Stimulated activated CD8-positive, alpha-beta memory T cell treated with anti-CD3 and anti-CD28 coated beads, Interleukin-7, amount 100 ng/mL, for 1 hour (primary cell): ENCODE data around the gene AP3B2.
"Not testable (repeated sequence)": the region's sequence is repeated elsewhere in the genome, so short reads cannot be mapped to it uniquely, and the experiment has no call there.

Experiments
- DNase-seq, 2 donors: peaks; one replicate each; pipeline ENCODE4 v3.0.0-alpha.2; 2020; ENCODE audit warnings: low read depth in 2 of 2

The AP3B2 gene, protein sequence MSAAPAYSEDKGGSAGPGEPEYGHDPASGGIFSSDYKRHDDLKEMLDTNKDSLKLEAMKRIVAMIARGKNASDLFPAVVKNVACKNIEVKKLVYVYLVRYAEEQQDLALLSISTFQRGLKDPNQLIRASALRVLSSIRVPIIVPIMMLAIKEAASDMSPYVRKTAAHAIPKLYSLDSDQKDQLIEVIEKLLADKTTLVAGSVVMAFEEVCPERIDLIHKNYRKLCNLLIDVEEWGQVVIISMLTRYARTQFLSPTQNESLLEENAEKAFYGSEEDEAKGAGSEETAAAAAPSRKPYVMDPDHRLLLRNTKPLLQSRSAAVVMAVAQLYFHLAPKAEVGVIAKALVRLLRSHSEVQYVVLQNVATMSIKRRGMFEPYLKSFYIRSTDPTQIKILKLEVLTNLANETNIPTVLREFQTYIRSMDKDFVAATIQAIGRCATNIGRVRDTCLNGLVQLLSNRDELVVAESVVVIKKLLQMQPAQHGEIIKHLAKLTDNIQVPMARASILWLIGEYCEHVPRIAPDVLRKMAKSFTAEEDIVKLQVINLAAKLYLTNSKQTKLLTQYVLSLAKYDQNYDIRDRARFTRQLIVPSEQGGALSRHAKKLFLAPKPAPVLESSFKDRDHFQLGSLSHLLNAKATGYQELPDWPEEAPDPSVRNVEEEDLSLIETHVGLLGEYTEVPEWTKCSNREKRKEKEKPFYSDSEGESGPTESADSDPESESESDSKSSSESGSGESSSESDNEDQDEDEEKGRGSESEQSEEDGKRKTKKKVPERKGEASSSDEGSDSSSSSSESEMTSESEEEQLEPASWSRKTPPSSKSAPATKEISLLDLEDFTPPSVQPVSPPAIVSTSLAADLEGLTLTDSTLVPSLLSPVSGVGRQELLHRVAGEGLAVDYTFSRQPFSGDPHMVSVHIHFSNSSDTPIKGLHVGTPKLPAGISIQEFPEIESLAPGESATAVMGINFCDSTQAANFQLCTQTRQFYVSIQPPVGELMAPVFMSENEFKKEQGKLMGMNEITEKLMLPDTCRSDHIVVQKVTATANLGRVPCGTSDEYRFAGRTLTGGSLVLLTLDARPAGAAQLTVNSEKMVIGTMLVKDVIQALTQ

DNA sequence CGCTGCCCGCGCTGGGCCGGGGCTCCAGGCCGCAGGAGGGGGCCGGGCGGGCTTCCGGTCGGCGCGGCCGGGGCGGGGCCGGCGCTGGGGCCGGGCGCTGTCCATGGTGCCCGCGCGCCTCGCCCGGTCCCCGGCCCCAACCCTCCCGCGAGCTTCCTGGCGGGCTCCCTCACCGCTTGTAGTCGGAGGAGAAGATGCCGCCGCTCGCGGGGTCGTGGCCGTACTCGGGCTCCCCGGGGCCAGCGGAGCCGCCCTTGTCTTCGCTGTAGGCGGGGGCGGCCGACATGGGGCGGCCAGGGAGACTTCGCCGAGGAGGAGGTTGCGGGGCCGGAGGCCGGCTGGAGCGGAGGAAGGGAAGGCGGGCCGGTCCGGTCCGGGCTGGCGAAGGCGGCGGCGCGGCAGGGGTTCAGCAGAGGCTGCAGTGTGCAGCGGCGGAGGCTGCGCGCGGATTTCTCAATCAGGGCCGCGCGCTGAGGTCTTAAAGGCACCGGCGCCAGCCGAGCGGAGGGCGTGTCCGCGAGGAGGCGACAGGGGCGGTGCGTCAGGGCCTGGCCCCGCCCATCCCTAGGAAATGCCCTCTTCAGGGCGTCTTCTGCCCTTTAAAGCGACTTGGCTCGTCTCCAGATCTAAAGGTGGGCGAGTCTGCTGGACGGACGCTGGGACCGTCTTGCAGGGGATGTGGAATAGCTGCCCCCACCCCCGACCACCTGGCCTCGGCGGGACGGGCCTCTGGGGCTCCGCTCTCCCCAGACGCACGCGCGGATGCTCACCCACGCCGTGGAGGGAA, at the start of gene AP3B2:
AP3B2 (minus strand) TSS at position 455 of the 787 bp plus-strand sequence; CDS start at position 286, 169 bp downstream.
- peak; percentile 31 to 43 for DNase-seq

DNA sequence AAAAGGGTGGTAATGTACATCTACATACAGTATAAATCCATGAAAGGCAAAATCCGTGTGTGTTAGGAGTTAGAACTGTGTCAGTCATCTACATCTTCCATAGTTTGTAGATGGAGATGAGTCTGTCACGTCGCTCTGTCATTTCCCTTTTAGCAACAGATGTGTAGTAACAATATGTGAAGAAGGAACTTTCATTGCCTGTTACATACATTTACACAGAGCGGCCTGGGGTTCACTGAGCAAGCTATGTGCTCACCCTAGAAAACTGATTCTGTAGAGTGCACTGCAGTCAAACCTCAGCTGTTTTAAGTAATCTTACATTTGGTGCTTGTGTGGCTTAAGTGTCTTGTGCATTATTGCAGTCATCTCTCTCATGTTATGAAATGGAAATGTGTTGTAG, 41.6 kb upstream of the AP3B2 start:
- no peak for DNase-seq

DNA sequence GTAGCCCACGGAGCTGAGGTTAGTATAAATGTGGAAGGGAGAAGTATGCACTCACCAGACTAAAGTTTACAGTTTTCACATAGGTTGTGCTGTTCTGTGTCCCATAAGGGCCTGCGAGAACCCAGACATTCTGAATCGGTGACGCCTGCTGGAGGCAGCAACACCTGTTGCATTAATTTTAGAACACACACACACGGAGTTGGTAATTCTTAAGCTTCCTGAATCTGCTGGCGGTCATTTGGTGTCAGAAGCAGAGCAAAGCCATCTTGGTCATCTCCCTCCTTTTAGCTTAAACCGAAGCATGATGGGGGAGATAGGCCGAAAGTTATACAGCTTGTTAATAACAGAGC, 41.1 kb upstream of the AP3B2 start:
- no peak for DNase-seq

DNA sequence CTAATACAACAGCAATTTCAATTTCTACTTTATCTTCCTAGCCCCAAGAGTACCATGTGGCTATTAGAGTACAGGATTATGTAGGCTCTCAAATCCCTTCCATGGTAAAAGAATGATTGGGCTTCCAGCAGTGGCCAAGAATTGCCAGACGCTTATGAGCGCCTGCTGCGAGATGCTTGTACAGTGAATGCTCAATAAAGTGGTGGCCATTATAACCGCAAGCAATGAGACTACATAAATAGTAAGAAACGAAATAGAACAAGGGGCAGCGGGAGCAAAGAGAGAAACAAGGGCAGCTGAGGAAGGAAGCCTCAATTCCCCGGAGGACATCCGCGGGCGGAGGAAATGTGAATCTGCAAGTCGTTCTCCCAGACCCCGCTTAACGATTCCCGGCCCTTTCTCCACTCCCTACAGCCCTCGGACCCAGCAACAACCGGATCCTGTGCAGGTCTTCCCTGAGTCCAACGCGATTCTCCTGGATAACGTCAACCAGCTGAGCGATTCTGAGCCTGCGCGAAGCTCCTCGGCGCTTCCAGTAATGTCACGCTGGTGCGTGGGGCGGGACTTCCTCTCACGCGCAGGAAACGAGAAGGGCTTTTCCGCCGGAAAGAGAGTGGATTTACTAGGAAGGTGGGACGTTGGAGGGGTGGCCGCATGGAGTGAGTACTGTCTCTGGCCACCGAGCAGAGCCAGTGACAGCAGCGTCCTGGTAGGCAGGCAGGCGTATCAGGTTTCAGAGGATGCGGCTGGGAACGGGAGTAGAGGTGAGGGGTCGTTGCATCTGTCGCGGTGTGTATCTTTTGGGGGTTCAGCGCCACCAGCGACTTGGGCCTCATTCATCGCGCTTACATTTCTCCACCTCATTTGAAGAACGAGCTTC, 40.5 kb upstream of the AP3B2 start:
- DNase-seq: peak; percentile 61 to 69

DNA sequence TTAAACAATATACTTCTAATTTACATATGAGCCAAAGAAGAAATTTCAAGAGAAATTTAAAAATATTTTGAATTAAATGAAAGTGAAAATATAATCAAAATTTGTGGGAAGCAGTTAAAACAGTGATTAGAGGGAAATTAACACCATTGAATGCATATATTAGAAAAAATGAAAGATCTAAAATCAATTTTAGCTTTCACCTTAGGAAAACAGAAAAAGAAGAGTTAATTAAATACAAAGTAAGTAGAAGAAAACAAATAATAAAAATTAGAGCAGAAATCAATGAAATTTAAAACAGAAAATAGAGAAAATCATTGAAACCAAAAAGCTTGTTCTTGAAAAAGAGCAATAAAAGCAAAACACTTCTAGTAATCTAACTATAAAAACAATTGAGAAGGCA, 38.6 kb upstream of the AP3B2 start:
- no peak for DNase-seq

DNA sequence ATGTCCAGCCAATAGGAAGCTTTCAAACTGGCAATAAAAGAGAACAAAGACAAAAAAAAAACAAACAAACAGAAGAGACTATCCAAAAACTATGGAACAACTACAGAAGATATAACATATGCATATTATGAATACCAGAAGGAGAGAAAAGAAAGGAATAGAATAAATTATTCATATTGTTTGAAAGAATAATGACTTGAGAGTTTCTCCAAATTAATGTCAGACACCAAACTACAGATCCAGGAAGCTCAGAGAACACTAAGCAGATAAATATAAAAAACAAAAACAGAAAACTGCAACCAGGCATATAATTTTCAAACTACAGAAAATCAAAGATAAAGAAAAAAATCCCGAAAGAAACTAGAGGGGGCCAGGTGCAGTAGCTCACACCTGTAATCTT, 34.1 kb upstream of the AP3B2 start:
- no peak for DNase-seq

DNA sequence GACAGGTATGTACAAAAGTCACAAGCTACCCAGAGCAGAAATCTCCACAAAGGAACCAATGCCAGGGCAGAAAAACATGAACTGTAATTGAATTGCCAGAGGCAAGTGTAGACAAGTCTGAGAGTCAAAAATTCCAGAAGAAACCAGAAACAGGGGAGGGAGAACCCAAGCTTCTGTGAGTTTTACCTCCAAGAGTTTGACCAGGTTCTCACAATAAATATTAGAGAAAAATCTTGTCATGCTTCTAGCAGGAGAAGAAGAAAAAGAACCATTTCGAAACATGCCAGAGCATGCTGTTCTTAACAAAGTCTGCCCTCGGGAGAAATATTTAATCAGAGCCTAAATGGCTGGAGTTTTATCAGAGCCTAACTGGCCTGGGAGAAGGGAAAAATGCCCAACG, 32.5 kb upstream of the AP3B2 start:
- no peak for DNase-seq

DNA sequence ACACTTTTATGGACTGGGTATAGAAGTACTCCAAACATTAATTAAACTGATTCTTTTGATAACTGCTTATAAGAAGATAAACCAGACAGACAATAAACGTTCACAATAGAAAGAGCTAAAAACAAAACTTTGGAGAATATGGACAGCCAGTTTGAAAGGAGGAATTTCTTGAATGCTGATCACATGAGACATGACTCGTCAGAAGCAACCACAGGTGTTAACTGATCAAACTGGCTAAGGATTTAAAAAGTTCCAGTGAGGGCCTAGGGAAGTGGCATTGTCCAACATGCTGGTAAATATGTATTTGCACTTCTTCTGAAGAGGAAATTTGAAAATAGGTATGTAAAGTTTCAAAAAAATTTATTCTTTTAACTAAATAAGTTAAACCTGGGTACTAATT, 29.4 kb upstream of the AP3B2 start:
- no peak for DNase-seq

DNA sequence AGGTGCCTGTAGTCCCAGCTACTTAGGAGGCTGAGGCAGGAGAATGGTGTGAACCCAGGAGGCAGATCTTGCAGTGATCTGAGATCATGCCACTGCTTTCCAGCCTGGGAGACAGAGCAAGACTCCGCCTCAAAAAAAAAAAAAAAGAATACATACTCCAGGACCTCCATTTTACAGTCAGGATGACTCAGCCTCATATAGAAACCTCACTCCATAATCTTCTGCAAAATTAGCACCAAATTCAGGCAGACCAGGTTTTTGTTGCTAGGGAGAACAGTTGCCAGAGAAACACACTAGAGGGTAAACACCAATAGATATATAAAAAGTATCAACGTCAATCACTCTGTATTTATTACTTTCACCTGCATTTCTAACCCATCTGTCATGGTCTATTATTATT, 28.3 kb upstream of the AP3B2 start:
- DNase-seq: no peak

DNA sequence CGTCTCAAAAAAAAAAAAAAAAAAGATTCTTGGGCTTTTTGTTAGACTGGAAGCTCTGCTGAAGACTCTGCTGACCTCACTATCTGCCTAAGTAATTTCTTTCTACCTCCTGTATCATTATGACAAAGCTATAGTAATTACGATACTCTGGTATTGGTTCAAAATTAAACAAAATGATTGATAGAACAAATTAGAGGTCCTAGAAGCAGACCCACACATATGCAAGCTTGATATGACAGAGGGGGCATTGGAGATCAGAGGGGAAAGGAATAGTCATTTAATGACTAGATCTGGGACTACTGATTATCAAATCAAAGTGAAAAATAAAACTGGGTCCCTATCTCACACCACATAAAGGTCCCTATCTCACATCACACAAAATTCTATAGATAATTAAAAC, 21.9 kb upstream of the AP3B2 start:
- DNase-seq: no peak

DNA sequence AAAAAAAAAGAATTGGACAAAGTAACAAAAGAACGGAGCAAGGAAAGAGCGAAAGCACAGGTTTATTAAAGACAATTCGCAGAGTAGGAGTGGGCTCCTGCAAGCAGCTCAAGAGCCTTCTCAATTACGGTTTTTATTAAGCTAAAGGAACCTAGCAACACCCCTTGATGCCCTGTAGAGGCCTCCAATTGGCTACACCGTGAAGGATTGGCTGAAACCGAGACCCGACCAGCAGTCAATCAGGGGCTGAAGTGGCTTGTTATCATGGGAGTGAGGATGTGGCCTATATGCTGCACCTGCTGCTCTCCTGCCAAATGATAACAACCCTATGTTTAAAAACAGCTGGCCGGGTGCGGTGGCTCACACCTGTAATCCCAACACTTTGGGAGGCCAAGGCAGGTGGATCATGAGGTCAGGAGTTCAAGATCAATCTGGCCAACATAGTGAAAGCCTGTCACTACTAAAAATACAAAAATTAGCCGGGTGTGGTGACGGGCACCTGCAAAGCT, 20.4 kb upstream of the AP3B2 start:
- DNase-seq: no peak

DNA sequence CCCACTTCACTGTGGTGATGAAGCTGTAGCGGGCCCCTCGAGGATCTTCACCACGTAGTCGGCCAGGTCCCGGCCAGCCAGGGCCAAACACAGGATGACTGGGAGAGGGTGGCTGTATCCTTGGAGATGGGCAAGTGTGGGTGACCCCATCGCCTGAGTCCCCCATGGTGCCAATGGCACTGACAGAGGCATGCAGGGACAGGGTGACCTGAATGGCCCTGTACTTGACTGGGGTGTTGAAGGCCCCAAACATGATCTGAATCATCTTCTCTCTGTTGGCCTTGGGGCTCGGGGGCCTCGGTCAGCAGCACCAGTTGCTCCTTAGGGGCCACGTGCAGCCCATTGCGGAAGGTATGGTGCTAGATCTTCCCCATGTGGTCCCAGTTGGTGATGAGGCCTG, 17.1 kb upstream of the AP3B2 start:
- DNase-seq: no peak

DNA sequence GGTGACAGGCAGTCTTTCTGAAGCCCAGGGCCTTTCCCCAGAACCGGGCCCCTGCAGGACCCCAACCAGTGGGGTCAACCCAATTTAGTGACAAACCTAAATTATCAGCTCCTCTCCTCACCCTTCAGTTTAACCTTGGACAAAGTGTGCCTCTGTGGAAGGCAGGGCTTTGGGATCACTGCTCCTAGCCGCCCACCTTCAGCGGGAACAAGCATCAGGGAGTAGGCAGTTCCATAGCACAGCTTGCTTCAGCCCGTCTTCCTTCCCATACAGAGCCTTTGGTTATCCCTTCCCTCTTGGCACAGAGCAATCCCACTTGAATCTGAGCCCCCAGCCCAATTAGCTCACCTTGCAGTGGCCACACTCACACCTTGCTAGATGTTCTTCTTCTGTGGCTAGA, 5.3 kb upstream of the AP3B2 start:
- DNase-seq: no peak

DNA sequence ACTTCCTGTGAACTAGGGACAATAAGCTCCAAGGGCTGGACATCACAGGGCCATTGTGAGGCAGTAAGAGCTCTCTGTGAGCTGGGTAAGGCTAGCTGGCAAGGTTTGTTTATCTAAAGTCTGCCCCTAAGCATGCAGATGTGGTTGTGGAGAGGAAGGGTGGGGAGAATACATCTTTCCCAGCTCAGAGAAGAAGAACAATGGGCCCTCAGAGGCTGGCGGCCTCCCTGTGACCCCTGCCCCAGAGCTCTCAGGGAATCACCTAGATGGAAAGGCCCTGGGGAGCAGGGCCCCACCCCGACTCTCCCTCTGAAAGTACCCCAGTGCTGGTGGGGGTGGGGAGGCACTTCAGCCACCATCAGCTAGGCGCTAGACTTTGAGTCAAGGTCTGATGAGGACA, 4.3 kb upstream of the AP3B2 start:
- DNase-seq: no peak

DNA sequence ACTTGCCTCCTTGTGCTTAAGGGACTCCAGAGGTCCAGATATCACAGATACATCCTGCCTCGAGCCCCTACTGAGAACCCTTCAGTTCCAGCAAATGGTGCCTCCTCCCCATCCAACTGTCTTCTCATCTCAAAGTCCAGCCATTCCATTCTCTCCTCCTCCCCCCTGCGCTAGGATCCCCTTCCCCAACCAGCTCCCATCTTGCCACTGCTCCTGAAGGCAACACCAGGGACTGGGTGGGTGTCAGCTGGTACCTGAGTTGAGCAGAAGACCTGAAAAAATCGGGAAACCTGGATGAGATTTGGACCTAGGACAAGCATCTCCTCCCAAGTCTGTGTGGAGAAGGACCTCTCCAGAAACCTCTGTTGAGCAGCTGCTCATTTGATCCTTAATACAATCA, 2.4 kb upstream of the AP3B2 start:
- no peak for DNase-seq

DNA sequence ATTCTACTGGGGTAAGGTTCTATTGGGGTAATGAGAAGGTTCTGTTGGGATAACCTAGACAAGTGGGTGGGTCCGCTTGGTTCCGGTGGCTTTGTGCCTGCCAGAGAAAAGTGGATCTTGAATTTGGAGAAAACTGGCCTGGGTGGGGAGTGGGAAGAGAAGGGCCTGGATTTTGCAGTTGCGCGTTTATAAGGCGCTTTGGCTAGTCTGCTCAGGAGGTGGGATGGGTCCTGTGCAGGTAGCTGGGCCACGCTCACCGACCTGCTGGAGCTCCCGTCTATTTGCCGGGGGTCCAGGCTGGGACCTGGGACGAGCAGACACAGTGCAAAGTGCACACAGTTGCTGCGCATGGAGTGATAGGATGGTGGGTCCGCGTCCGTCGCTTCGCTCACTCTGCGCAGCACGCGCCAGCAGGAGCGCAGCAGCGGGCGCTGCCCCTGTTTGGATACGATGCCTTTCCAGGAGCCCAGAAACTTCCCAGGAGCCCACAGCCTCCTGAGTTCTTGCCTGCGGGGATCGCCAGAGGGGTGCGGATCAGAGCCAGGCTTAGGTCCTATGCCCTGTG, 1.3 kb upstream of the AP3B2 start:
- no peak for DNase-seq

DNA sequence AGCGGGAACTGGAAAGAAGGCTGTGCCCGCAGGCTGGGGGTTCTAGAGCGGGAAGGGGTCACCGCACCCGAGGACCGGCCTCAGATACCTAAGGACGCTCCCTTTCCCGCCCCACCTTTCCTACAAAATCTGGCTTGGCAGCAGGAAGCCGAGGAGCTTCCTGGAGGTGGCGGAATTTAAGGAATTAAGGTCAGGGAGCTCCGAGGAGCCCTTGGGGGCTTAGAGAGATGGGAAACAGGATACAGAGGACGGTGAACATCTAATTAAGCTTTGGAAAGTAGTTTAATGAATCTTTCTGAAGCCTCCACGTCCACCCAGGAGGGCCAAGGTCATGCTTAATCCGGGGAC, 507 bp upstream of the AP3B2 start:
- no peak for DNase-seq

DNA sequence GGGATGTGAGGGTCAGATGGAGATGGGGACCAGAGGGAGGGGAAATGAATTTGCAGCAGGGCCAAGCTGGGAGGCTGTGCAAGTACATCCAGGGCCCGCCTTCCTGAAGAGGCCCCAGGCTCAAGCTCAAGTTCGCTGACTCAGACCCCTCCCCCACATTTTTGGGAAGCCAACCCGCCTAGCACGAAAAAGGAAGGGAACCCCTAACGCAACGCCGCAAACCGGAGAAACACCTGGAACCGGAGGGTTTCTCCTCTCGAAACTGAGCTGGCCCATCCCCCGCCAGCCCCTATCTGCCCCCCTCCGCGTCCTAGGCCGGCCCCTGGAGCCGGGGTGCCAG, 624 bp downstream of the AP3B2 start:
- DNase-seq: no peak

DNA sequence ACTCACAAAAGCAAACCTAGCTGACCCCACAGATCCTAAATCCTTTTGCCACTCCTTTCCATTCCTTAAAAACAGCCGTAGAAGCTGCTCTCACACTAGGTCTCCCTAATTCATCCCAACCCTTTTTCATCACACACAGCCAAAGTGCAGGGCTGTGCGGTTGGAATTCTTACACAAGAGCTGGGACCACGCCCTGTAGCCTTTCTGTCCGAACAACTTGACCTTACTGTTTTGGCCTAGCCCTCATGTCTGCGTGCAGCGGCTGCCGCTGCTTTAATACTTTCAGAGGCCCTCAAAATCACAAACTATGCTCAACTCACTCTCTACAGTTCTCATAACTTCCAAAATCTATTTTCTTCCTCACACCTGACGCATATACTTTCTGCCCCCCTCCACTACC, 3.8 kb downstream of the AP3B2 start:
- DNase-seq: not testable (repeated sequence)

DNA sequence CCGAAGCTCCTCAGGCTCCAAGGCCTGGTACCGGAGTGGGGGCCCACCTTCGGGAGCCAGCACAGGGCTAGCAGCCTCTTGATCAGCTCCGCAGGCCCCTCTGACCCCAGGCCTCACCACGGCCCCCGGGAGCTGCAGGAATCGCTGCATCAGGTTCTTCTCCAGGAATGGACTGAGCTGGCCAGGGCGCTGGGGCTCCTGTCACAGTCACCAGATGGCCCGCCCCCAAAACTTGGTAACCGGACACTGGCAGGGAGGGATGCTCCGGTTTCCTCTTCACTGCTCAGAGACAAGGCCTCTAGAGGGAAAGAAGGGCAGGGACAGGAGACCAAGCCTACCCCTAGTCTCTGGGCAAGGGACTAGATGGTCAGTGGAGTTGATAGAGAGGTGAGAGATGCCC, 9.9 kb downstream of the AP3B2 start:
- no peak for DNase-seq
